Fibroblast of mammary gland (primary cell): ENCODE measurements around the gene TRAK1.

Source experiments
- DNase-seq: peaks from one replicate; pipeline ENCODE4 v3.0.0-alpha.2; 2010; ENCODE audit warnings: low read depth
- H3K4me3 ChIP-seq: 2 replicates; pipeline ENCODE4 v1.5.1; 2011; ENCODE audit warnings: low read depth, mild to moderate bottlenecking, low read length, moderate library complexity; ENCODE audit not compliant: control insufficient read depth
- TF ChIP-seq, protein P1 (sequence below): conservative IDR thresholded peaks from 2 replicates; pipeline ENCODE4 v1.5.1; 2011; ENCODE audit warnings: low read depth, low read length, inconsistent platforms; ENCODE audit not compliant: control insufficient read depth, insufficient read depth

TRAK1 gene

DNA sequence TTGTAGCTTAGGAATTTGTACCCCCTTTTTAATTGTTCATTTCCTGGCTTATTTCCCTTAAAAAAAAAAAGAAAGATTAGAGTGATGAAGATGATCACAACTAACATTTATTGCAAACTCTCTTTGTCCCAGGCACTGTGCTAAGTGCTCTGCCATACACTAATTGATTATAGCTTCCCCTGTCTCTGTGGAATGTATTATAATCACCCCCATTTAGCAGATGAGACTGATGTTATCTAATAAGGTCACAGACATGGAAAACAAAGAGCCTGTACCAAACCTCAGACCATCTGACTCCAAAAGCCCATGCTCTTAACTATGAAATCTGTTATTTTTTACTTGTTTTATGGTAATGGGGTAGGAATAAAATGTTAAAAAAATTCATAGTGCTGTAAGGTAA is 53.1 kb downstream of the TRAK1 start:
- DNase-seq, result no peak
- TF ChIP-seq, protein P1, sequence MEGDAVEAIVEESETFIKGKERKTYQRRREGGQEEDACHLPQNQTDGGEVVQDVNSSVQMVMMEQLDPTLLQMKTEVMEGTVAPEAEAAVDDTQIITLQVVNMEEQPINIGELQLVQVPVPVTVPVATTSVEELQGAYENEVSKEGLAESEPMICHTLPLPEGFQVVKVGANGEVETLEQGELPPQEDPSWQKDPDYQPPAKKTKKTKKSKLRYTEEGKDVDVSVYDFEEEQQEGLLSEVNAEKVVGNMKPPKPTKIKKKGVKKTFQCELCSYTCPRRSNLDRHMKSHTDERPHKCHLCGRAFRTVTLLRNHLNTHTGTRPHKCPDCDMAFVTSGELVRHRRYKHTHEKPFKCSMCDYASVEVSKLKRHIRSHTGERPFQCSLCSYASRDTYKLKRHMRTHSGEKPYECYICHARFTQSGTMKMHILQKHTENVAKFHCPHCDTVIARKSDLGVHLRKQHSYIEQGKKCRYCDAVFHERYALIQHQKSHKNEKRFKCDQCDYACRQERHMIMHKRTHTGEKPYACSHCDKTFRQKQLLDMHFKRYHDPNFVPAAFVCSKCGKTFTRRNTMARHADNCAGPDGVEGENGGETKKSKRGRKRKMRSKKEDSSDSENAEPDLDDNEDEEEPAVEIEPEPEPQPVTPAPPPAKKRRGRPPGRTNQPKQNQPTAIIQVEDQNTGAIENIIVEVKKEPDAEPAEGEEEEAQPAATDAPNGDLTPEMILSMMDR, result no peak
- no peak overlapping the region for H3K4me3 ChIP-seq

DNA sequence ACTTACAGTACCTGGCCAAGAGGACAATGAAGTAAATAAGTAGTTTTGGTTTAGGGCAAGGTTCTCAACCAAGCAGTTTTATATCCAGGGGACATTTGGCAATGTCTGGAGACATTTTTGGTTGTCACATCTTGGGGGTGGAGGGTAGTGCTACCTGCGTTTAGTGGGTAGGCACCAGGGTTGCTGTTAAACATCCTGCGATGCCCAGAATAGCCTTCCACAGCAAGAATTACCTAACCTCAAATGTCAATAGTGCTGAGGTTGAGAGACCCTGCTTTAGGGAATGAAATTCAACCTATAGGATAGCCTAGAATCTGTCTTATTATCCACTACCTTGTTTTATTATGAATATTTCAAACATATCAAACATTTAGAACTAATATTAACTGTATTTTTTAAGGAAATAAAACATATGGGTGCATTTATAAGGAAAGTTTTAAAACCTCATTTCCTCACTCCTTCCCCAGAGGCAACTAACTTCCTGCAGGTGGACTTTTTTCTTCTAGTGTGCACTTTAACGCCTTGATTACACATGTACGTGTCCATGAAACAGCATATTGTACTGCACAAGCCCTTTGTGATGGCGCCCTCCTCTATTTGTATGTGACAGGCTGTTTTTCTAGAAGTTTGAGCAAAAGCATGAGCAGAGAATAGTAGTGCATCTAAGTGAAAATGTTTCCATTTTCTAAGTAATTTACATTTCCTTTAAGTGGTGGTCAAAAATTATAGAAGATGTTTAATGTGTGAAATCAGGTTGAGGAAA is 57.1 kb downstream of the TRAK1 start:
- TF ChIP-seq, protein P1, result no peak
- DNase-seq, result no peak

DNA sequence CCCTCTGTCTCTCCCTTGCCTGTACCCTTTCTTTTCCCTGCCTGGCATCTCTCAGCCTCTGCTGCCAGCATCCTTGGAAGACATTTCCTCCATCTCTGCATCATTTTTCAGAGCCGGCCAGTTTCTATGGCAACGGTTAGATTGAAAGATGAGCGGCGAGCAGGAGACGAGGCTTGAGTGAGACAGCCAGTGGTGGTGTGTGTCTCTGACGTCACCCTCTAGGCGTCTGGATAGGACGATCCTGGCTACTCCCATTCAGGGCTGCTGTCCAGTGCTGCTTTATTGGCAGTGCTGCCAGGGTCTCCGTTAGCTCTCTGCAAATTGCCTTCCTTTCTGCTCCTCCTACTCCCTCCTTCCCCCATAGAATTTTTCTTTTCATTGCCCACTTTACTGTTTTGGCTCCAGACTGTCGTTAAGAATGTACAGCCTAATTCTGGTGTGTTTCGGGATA is 57.9 kb downstream of the TRAK1 start:
- TF ChIP-seq, protein P1, result no peak
- no peak overlapping the region for H3K4me3 ChIP-seq
- peak; percentile 92 for DNase-seq

More for the DNA sequence above, 57.1 kb downstream of the TRAK1 start:
- H3K4me3 ChIP-seq, result no peak overlapping the region

DNA sequence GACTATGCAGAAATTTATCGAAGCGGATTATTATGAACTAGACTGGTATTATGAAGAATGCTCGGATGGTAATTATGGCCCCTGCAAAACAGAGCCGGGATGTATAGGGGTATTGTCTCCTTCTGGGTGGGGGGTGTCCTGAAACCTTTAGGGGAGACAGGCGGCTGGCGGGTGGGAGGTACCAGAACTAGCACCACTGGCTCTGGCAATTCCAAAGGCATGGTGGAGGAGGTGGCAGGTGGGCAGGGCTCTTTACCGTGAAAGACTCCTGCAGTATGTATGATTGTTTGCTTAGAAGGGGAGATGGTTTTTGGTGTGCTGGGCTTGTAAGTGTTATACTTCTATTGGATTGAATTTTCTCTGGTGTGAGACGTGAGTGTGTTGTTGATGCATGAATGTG is 58.4 kb downstream of the TRAK1 start:
- TF ChIP-seq, protein P1, result no peak
- no peak overlapping the region for H3K4me3 ChIP-seq
- no peak for DNase-seq

DNA sequence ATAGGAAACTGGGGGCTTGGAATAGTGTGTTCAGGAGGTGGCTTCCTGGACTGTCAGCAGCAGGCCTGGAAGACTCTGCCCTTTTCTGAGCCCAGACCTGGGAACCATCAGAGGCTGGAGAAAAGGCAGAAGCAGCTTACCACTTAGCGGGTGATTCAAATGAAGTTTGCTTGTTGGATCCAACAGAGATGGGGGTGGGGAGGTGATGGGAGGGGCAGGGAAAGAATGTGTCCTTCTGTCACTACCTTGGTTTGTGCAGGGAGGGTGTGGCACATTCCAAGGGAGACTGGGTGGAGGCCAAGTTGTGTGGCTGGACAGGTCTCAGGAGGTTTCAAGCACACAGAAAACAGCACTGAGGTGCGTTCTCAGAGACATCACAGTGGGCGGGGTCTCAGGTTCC is 58.8 kb downstream of the TRAK1 start:
- no peak for DNase-seq
- TF ChIP-seq, protein P1, result no peak
- H3K4me3 ChIP-seq, result no peak overlapping the region

DNA sequence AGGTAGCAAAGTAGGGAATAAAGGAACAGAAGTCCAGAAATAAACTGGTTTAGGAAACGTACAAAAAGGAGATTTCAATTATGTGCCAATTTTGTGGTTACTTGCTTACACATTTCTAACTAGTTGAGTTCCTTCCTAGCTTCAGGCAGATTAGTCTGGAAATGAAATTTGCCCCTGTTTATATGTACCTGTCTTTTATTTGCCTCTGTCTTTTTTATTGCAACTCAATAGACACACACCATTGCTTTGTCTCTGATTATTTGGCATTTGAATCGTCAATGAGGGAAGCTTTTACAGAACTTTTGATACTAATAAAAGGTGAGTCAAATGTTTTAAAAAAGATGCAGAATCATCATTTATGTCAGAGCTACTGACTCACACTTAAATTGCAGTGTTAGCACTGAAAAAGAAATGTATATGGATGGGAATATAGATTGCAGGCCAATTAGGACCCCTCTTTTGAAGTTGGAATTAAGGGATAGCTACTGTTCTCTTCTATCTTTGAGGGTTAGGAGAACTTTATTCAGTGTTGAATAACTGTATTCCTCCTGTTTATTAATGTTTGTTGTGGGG is 60.5 kb downstream of the TRAK1 start:
- DNase-seq, result no peak
- H3K4me3 ChIP-seq, result no peak overlapping the region
- TF ChIP-seq, protein P1, result no peak
